Parathyroid adenoma (tissue), 2 donors: ENCODE results near the gene TCAIM.

Source experiments
- H2AFZ ChIP-seq: fragments of 300-600 bp; sonication (generic); one replicate; pipeline ENCODE4 v1.7.0; 2017; ENCODE audit warnings: antibody characterized with exemption, mild to moderate bottlenecking
- H3K27ac ChIP-seq: fragments of 300-600 bp; sonication (generic); one replicate; pipeline ENCODE4 v1.7.0; 2017
- H3K27me3 ChIP-seq: fragments of 300-600 bp; sonication (generic); one replicate; pipeline ENCODE4 v1.7.0; 2017; ENCODE audit warnings: low read length; ENCODE audit not compliant: control insufficient read depth, insufficient read depth
- H3K36me3 ChIP-seq: fragments of 300-600 bp; sonication (generic); one replicate; pipeline ENCODE4 v1.7.0; 2017; ENCODE audit warnings: low read length; ENCODE audit not compliant: control insufficient read depth, insufficient read depth
- H3K4me1 ChIP-seq: fragments of 300-600 bp; sonication (generic); one replicate; pipeline ENCODE4 v1.7.0; 2017; ENCODE audit warnings: control low read depth
- H3K4me2 ChIP-seq: fragments of 300-600 bp; sonication (generic); one replicate; pipeline ENCODE4 v1.7.0; 2017; ENCODE audit warnings: low read length
- H3K4me3 ChIP-seq: fragments of 300-600 bp; sonication (generic); one replicate; pipeline ENCODE4 v1.7.0; 2017; ENCODE audit warnings: low read depth, low read length
- H3K79me2 ChIP-seq: fragments of 300-600 bp; sonication (generic); one replicate; pipeline ENCODE4 v1.7.0; 2017; ENCODE audit warnings: control low read depth
- H3K9ac ChIP-seq: fragments of 300-600 bp; sonication (generic); one replicate; pipeline ENCODE4 v1.7.0; 2017; ENCODE audit warnings: mild to moderate bottlenecking
- H3K9me3 ChIP-seq: fragments of 300-600 bp; sonication (generic); one replicate; pipeline ENCODE4 v1.7.0; 2017; ENCODE audit warnings: low read length; ENCODE audit not compliant: control insufficient read depth
- TF ChIP-seq, protein P1 (sequence below): fragments of 300-600 bp; sonication (generic); IDR thresholded peaks from one replicate; pipeline ENCODE4 v1.7.0; 2017; ENCODE audit warnings: antibody characterized with exemption, mild to moderate bottlenecking
- donor health status: primary hyperparathyroidism.

TCAIM gene

DNA sequence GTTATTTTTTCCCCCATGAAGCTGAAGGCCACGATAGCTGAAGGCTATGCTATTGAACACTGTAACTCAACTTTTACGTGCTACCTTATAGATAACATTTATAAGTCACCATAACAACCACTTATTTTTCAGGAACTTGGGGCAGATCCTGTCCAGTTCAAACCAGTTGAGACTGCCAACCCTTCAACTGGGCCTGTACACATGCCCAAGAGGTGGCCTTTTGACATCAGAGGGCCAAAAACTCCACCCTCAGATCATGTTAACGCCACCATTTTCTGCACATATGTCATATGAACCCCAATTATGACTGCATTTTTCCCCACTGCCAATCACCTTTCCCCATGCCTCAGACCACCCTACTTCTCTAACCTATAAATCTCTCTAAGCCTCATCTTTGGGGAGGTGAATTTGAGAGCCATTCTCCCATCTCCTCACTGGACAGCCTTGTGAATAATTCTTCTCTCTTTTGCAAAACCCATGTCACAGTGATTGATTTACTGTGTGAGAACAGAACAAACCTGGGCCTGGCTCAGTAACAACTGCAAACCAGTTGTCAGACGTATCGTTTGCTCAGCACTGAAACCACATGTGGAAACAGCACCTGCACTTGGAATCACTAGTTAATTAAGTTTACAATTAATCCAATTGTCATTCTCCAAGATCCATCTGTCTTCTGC is 96.4 kb downstream of the TCAIM start:
- Histone ChIP-seq H3K9me3 (no peaks in the 10 kb centered on the region), H3K27ac (no peak overlapping the region), H3K9ac (no peak overlapping the region), H3K27me3 (no peaks in the 10 kb centered on the region), H2AFZ (no peak overlapping the region), H3K4me1 (no peaks in the 10 kb centered on the region), H3K79me2 (no peaks in the 10 kb centered on the region), H3K4me3 (no peak overlapping the region), H3K36me3 (no peaks in the 10 kb centered on the region), H3K4me2 (no peak overlapping the region)
- TF ChIP-seq, protein P1, sequence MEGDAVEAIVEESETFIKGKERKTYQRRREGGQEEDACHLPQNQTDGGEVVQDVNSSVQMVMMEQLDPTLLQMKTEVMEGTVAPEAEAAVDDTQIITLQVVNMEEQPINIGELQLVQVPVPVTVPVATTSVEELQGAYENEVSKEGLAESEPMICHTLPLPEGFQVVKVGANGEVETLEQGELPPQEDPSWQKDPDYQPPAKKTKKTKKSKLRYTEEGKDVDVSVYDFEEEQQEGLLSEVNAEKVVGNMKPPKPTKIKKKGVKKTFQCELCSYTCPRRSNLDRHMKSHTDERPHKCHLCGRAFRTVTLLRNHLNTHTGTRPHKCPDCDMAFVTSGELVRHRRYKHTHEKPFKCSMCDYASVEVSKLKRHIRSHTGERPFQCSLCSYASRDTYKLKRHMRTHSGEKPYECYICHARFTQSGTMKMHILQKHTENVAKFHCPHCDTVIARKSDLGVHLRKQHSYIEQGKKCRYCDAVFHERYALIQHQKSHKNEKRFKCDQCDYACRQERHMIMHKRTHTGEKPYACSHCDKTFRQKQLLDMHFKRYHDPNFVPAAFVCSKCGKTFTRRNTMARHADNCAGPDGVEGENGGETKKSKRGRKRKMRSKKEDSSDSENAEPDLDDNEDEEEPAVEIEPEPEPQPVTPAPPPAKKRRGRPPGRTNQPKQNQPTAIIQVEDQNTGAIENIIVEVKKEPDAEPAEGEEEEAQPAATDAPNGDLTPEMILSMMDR: no peak

DNA sequence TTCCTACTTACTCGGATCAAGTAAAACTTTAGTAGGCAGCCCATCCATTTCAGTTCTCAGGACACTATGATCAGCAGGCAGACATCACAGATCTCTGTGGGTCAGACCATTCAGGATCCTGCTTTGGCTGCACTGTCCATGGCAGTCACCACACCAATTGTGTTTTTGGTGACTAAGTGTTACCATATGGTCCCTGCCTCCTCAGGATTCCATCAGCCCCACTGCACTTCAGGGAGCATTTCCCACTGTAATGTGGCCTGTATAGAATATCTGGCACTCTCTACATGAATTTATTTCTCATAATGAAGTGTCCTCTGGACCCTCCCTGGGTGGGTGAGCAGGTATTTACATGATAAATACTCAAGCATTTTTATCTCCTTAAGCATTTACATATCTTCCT is 97.6 kb downstream of the TCAIM start:
- no peak overlapping the region for H3K9ac ChIP-seq
- no peaks in the 10 kb centered on the region for H3K36me3 ChIP-seq
- H3K9me3 ChIP-seq: no peaks in the 10 kb centered on the region
- no peak overlapping the region for H2AFZ ChIP-seq
- H3K4me3 ChIP-seq: no peak overlapping the region
- H3K4me2 ChIP-seq: no peak overlapping the region
- no peaks in the 10 kb centered on the region for H3K4me1 ChIP-seq
- H3K79me2 ChIP-seq: no peaks in the 10 kb centered on the region
- H3K27me3 ChIP-seq: no peaks in the 10 kb centered on the region
- TF ChIP-seq, protein P1: no peak
- no peak overlapping the region for H3K27ac ChIP-seq

DNA sequence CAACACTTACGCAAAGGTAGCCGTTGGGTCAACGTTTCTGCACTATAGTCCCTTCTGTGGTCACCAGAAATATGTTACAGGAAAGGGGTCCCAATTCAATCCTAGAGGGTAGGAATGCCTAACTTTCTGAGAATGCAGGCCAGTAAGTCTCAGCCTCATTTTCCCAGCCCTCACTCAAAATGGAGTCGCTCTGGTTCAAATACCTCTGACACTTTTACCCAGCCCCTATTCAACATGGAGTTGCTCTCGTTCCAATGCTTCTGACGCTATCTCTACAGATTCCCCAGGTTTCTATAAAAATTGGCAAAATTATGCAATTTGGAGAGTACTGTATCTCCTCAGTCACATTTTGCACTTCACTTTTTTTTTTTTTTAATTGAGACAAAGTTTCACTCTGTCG is 99.2 kb downstream of the TCAIM start:
- Histone ChIP-seq H3K4me3 (no peak overlapping the region), H3K27me3 (no peaks in the 10 kb centered on the region), H3K27ac (no peak overlapping the region), H3K79me2 (no peaks in the 10 kb centered on the region), H3K9ac (no peak overlapping the region), H3K4me1 (no peaks in the 10 kb centered on the region), H2AFZ (no peak overlapping the region), H3K4me2 (no peak overlapping the region), H3K9me3 (no peaks in the 10 kb centered on the region), H3K36me3 (no peaks in the 10 kb centered on the region)
- TF ChIP-seq, protein P1: no peak

DNA sequence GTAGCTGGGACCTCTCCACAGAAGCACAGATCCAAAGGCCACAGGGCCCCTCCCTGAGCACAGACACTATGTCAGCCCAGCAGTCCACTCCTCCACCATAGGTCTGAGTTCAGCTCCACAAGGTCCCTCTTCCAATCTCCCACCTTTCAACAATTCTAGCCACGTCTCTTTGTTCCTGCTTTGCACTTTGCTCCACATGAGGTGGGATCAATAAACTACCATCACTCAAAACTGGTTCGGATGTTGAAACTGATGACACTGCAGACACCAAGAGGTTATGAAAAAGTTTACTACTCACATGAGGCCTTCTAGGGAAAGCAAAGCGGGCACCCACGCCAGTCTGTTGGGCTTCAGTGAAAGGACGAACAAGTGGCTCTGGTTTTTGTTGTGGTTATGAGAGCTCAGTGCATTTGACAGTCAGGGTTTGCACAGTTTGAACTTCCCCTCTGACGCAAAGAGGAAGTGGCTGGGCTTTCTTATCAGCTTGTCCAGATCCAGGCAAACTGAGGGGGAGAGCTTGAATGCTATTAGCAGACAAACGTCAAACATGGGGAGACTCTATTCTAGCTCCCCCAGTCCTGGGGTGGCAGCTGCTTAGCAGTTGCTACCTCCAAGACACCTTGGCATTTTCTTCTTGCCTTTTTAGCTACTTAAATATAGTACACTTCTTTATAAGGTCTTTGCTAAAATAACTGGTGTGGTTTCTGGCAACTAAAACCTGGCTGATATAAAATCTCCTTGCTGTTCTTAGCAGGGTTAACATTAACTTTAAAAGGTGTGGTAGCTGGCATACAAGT is 101.1 kb downstream of the TCAIM start:
- Histone ChIP-seq H3K4me3 (no peak overlapping the region), H3K9ac (no peak overlapping the region), H3K79me2 (no peaks in the 10 kb centered on the region), H3K27me3 (no peaks in the 10 kb centered on the region), H3K27ac (peak overlapping the region; percentile 83), H3K9me3 (no peaks in the 10 kb centered on the region), H3K4me1 (no peaks in the 10 kb centered on the region), H3K4me2 (no peak overlapping the region), H2AFZ (no peak overlapping the region), H3K36me3 (no peaks in the 10 kb centered on the region)
- TF ChIP-seq, protein P1: no peak
